ENCODE data around the gene LEMD1. TPM values are rescaled to one million over a fixed set of nuclear protein-coding genes. Genes with fewer than 3 reads are reported as not detected.
"Not testable (repeated sequence)": the region's sequence is repeated elsewhere in the genome, so short reads cannot be mapped to it uniquely, and the experiment has no call there.

The LEMD1 gene
- polyA plus RNA-seq, 5 donors: 1.8 to 4.5 (median 3.8) TPM

- peak in 1 of 2 donors; percentile 62 for DNase-seq
These were observed 8.9 kb upstream of the LEMD1 start for GRCh38 chr1:205430696-205431305.

GRCh38 chr1:205429762-205430695 is 8.2 kb upstream of the LEMD1 start:
- DNase-seq: no peak

GRCh38 chr1:205424901-205425600 is 3.2 kb upstream of the LEMD1 start:
- DNase-seq: no peak

GRCh38 chr1:205423814-205424399 is 2.1 kb upstream of the LEMD1 start:
- DNase-seq: no peak

GRCh38 chr1:205422993-205423642 is 1.3 kb upstream of the LEMD1 start:
- no peak for DNase-seq

- no peak for DNase-seq
These were observed 918 bp downstream of the LEMD1 start for GRCh38 chr1:205420938-205421337.

GRCh38 chr1:205417870-205418635 is 3.8 kb downstream of the LEMD1 start:
- DNase-seq: no peak

- peak; percentile 24 to 31 for DNase-seq
These were observed 5.5 kb downstream of the LEMD1 start for GRCh38 chr1:205416322-205416721.

- no peak for DNase-seq
These were observed 11.1 kb downstream of the LEMD1 start for GRCh38 chr1:205410581-205411298.

GRCh38 chr1:205407970-205408369 is 13.9 kb downstream of the LEMD1 start:
- DNase-seq: no peak

GRCh38 chr1:205406252-205406651 is 15.6 kb downstream of the LEMD1 start:
- not testable (repeated sequence) for DNase-seq

- not testable (repeated sequence) for DNase-seq
These were observed 17.4 kb downstream of the LEMD1 start for GRCh38 chr1:205404484-205404883.

GRCh38 chr1:205398586-205398985 is 23.3 kb downstream of the LEMD1 start:
- no peak for DNase-seq

- DNase-seq: no peak
These were observed 24.8 kb downstream of the LEMD1 start for GRCh38 chr1:205396967-205397616.

GRCh38 chr1:205395616-205396015 is 26.2 kb downstream of the LEMD1 start:
- no peak for DNase-seq

GRCh38 chr1:205392650-205393049 is 29.2 kb downstream of the LEMD1 start:
- DNase-seq: no peak

- DNase-seq: no peak
These were observed 30.5 kb downstream of the LEMD1 start for GRCh38 chr1:205391386-205391785.

- no peak for DNase-seq
These were observed 34.0 kb downstream of the LEMD1 start for GRCh38 chr1:205387845-205388244.

GRCh38 chr1:205382990-205383389 is 38.9 kb downstream of the LEMD1 start:
- not testable (repeated sequence) for DNase-seq

Data from right lung (tissue), 5 donors.